ENCODE data around the gene LRRTM4.

The LRRTM4 gene

GRCh38 chr2:77484026-77484425, 38.1 kb downstream of the LRRTM4 start:
- no peak overlapping the region for H3K4me3 ChIP-seq (ENCODE audit: control insufficient read depth, low read depth, low read length)
- TF ChIP-seq CTCF (IDR thresholded peaks at IDR 0.05; ENCODE audit: control insufficient read depth, insufficient read depth, low read depth, low read length, missing control alignments) = no peak
- DNase-seq (ENCODE audit: low read depth) = no peak

- no peak overlapping the region for H3K4me3 ChIP-seq (ENCODE audit: control insufficient read depth, low read depth, low read length)
- no peak for TF ChIP-seq CTCF (IDR thresholded peaks at IDR 0.05; ENCODE audit: control insufficient read depth, insufficient read depth, low read depth, low read length, missing control alignments)
- no peak for DNase-seq (ENCODE audit: low read depth)
Measured at GRCh38 chr2:77479895-77480294, 42.3 kb downstream of the LRRTM4 start.

GRCh38 chr2:77479395-77479794, 42.8 kb downstream of the LRRTM4 start:
- no peak for DNase-seq (ENCODE audit: low read depth)
- TF ChIP-seq CTCF (IDR thresholded peaks at IDR 0.05; ENCODE audit: control insufficient read depth, insufficient read depth, low read depth, low read length, missing control alignments) = no peak

DNA sequence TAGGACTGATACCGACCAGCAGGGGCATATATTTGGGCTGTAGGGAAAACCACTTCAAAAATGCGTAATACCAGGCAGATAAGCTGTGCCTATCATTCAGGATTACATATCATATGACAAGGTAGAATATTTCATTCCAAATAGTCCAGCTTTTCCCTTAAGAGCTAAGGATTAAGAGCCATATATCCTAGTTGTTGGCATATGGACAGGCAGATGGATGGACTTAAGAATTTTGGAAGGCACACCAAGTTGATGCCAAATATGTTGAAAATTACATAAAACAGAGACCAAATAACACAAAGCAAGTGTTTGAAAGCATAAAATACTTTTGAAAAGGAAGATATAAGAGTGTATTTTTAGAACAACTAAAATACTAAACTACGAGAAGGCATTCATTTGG, 52.1 kb downstream of the LRRTM4 start:
- no peak for TF ChIP-seq CTCF (IDR thresholded peaks at IDR 0.05; ENCODE audit: control insufficient read depth, insufficient read depth, low read depth, low read length, missing control alignments)
- H3K4me3 ChIP-seq (ENCODE audit: control insufficient read depth, low read depth, low read length) = no peak overlapping the region
- no peak for DNase-seq (ENCODE audit: low read depth)

More at GRCh38 chr2:77479395-77479794, 42.8 kb downstream of the LRRTM4 start:
- H3K4me3 ChIP-seq (ENCODE audit: control insufficient read depth, low read depth, low read length) = no peak overlapping the region

- TF ChIP-seq CTCF (IDR thresholded peaks at IDR 0.05; ENCODE audit: control insufficient read depth, insufficient read depth, low read depth, low read length, missing control alignments) = no peak
- H3K4me3 ChIP-seq (ENCODE audit: control insufficient read depth, low read depth, low read length) = no peak overlapping the region
- DNase-seq (ENCODE audit: low read depth) = no peak
Measured at GRCh38 chr2:77469106-77469505, 53.1 kb downstream of the LRRTM4 start.

- TF ChIP-seq CTCF (IDR thresholded peaks at IDR 0.05; ENCODE audit: control insufficient read depth, insufficient read depth, low read depth, low read length, missing control alignments) = no peak
- no peak for DNase-seq (ENCODE audit: low read depth)
- H3K4me3 ChIP-seq (ENCODE audit: control insufficient read depth, low read depth, low read length) = no peak overlapping the region
Measured at GRCh38 chr2:77459840-77460239, 62.3 kb downstream of the LRRTM4 start.

DNA sequence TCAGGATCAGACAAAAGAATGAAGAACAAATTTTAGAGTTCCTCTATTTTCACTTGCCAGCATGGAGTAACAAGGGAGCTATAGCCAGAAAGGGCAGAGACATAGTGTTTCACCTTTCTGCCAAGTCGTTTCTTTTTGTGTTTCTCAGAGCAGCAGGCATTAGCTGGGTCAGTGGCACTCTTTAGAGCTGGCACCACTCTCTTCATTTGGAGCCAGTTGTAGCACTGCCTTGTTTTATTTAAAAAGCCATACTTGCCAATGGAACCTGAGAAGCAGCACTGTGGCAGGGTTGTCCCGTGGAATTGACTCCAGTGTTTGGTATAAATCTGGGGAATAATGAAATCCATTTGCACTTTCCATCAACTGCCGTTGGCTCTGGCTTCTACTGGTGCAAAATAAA, 64.0 kb downstream of the LRRTM4 start:
- DNase-seq (ENCODE audit: low read depth) = no peak
- TF ChIP-seq CTCF (IDR thresholded peaks at IDR 0.05; ENCODE audit: control insufficient read depth, insufficient read depth, low read depth, low read length, missing control alignments) = no peak
- no peak overlapping the region for H3K4me3 ChIP-seq (ENCODE audit: control insufficient read depth, low read depth, low read length)

Measured in AG09309 (cell line).